ENCODE data around the gene LLCFC1. TPM values are rescaled to one million over a fixed set of nuclear protein-coding genes. Genes with fewer than 3 reads are reported as not detected.

LLCFC1 gene
- total RNA-seq, 2 experiments from 2014 or later = not detected

Other genes starting within 250 kb of the LLCFC1 start
- gene PRSS1, start 190.0 kb upstream of the LLCFC1 start, total RNA-seq = not detected
- gene PRSS2, start 168.5 kb upstream of the LLCFC1 start, total RNA-seq = not detected
- gene EPHB6, start 84.4 kb upstream of the LLCFC1 start, total RNA-seq = 1 to 10 TPM; 5.1 to 7.5 TPM
- gene TRPV6, start 53.7 kb upstream of the LLCFC1 start, total RNA-seq = not detected
- gene TRPV5, start 5.7 kb upstream of the LLCFC1 start, total RNA-seq = not detected
- under 1 TPM; 0.16 to 0.70 TPM for gene KEL, start 22.9 kb downstream of the LLCFC1 start, total RNA-seq
- gene OR9A2, start 87.6 kb downstream of the LLCFC1 start, total RNA-seq = not detected
- not detected for gene OR6V1, start 112.9 kb downstream of the LLCFC1 start, total RNA-seq
- gene PIP, start 192.6 kb downstream of the LLCFC1 start, total RNA-seq = not detected
- not detected for gene TAS2R39, start 243.9 kb downstream of the LLCFC1 start, total RNA-seq

Measured in activated CD8-positive, alpha-beta memory T cell treated with anti-CD3 and anti-CD28 coated beads, Interleukin-2, amount 10 ng/mL, durations not matched to agents 7 days and 5 days (primary cell).